WTC11 (cell line): ENCODE measurements around the gene LSM5. TPM values are rescaled to one million over a fixed set of nuclear protein-coding genes. Genes with fewer than 3 reads are reported as not detected.

Source experiments
- ATAC-seq: fragments of 200-7000 bp; cut with Tn5 transposase; 2 replicates; pipeline ENCODE4 v1.10.0; 2021; ENCODE audit warnings: mild to moderate bottlenecking, moderate library complexity
- CTCF ChIA-PET: fragments of 300-600 bp; sonication (Branson Sonifier 250); formaldehyde crosslinking; loops from one replicate; lab custom pipeline; 2021; ENCODE audit warnings: antibody characterized with exemption; lab: Charles Lee
- POLR2A ChIA-PET: fragments of 350-600 bp; sonication (Branson Sonifier 250); formaldehyde crosslinking; loops from one replicate; lab custom pipeline; 2021; ENCODE audit warnings: antibody characterized with exemption; lab: Charles Lee
- DNase-seq: peaks from one replicate; pipeline ENCODE4 v3.0.0; 2021; ENCODE audit warnings: low spot score
- H3K27ac Mint-ChIP-seq: 2 replicates; pipeline ENCODE4 v1.8.0; 2021; ENCODE audit warnings: mixed read lengths
- H3K27me3 Mint-ChIP-seq: 2 replicates; pipeline ENCODE4 v1.8.0; 2021; ENCODE audit warnings: low read depth, mild to moderate bottlenecking, moderate library complexity, mixed read lengths
- H3K36me3 Mint-ChIP-seq: 2 replicates; pipeline ENCODE4 v1.8.0; 2021; ENCODE audit warnings: mixed read lengths
- H3K4me1 Mint-ChIP-seq: 2 replicates; pipeline ENCODE4 v1.8.0; 2022; ENCODE audit warnings: mixed read lengths
- H3K4me3 Mint-ChIP-seq: 2 replicates; pipeline ENCODE4 v1.8.0; 2021; ENCODE audit warnings: mild to moderate bottlenecking, moderate library complexity, mixed read lengths
- H3K9me3 Mint-ChIP-seq: 2 replicates; pipeline ENCODE4 v1.8.0; 2021; ENCODE audit warnings: mixed read lengths
- CBFB ChIP-seq: sonication (generic); formaldehyde crosslinking; IDR thresholded peaks from 2 replicates; pipeline ENCODE4 v1.8.1; 2022; ENCODE audit warnings: mild to moderate bottlenecking, low read depth, missing genetic modification reagents
- CDX4 ChIP-seq: fragments of 250-450 bp; sonication (Bioruptor Pico); IDR thresholded peaks from 2 replicates; pipeline ENCODE4 v1.9.0; 2021; ENCODE audit warnings: moderate library complexity, mild to moderate bottlenecking, inconsistent platforms, borderline replicate concordance
- E2F4 ChIP-seq: sonication (generic); formaldehyde crosslinking; IDR thresholded peaks from 2 replicates; pipeline ENCODE4 v1.8.1; 2022; ENCODE audit warnings: low read depth, mild to moderate bottlenecking, moderate library complexity, missing genetic modification reagents, borderline replicate concordance
- ELF4 ChIP-seq: sonication (generic); formaldehyde crosslinking; IDR thresholded peaks from 2 replicates; pipeline ENCODE4 v1.8.1; 2022; ENCODE audit warnings: low read depth, mild to moderate bottlenecking, moderate library complexity, missing genetic modification reagents
- ERG ChIP-seq: fragments of 250-450 bp; sonication (Bioruptor Pico); IDR thresholded peaks from 2 replicates; pipeline ENCODE4 v1.8.0; 2021; ENCODE audit warnings: mild to moderate bottlenecking
- FOXP1 ChIP-seq: sonication (generic); formaldehyde crosslinking; IDR thresholded peaks from 2 replicates; pipeline ENCODE4 v1.8.0; 2022; ENCODE audit warnings: missing genetic modification reagents, mild to moderate bottlenecking, moderate library complexity, borderline replicate concordance
- GRHL2 ChIP-seq: fragments of 250-450 bp; sonication (Bioruptor Pico); IDR thresholded peaks from 2 replicates; pipeline ENCODE4 v1.8.0; 2022; ENCODE audit warnings: mild to moderate bottlenecking, moderate library complexity; ENCODE audit not compliant: insufficient replicate concordance, severe bottlenecking
- NFE2L1 ChIP-seq: sonication (generic); formaldehyde crosslinking; IDR thresholded peaks from 2 replicates; pipeline ENCODE4 v1.8.1; 2023; ENCODE audit warnings: missing genetic modification reagents
- NR3C1 ChIP-seq: sonication (generic); formaldehyde crosslinking; conservative IDR thresholded peaks from 2 replicates; pipeline ENCODE4 v1.8.1; 2023; ENCODE audit warnings: low read depth, mild to moderate bottlenecking, missing genetic modification reagents
- OVOL2 ChIP-seq: fragments of 250-450 bp; sonication (Bioruptor Pico); IDR thresholded peaks from 2 replicates; pipeline ENCODE4 v1.9.0; 2021; ENCODE audit warnings: mild to moderate bottlenecking, borderline replicate concordance
- SMAD4 ChIP-seq: sonication (generic); formaldehyde crosslinking; IDR thresholded peaks from 2 replicates; pipeline ENCODE4 v1.8.0; 2022; ENCODE audit warnings: mild to moderate bottlenecking, missing genetic modification reagents
- TCF7 ChIP-seq: sonication (generic); formaldehyde crosslinking; IDR thresholded peaks from 2 replicates; pipeline ENCODE4 v1.8.0; 2022; ENCODE audit warnings: mild to moderate bottlenecking, low read depth, missing genetic modification reagents, moderate library complexity
- USF2 ChIP-seq: sonication (generic); formaldehyde crosslinking; IDR thresholded peaks from 2 replicates; pipeline ENCODE4 v1.8.1; 2023; ENCODE audit warnings: mild to moderate bottlenecking, missing genetic modification reagents, moderate library complexity
- ZBTB43 ChIP-seq: sonication (generic); formaldehyde crosslinking; IDR thresholded peaks from 2 replicates; pipeline ENCODE4 v1.8.1; 2023; ENCODE audit warnings: mild to moderate bottlenecking, missing genetic modification reagents
- ZMAT4 ChIP-seq: fragments of 250-450 bp; sonication (Bioruptor Pico); IDR thresholded peaks from 2 replicates; pipeline ENCODE4 v1.9.0; 2021; ENCODE audit warnings: mild to moderate bottlenecking
- ZNF532 ChIP-seq: fragments of 250-450 bp; sonication (Bioruptor Pico); IDR thresholded peaks from 2 replicates; pipeline ENCODE4 v1.9.0; 2021; ENCODE audit warnings: mild to moderate bottlenecking, borderline replicate concordance
- total RNA-seq: library from RNA; stranded (reverse); gene quantifications from 3 replicates; pipeline ENCODE4 v1.2.3, GENCODE V29; 2021

Gene LSM5
- total RNA-seq, 1 experiment from 2014 or later: 89.5 TPM

GRCh38 chr7:32447218-32447617 lies 43.0 kb downstream of the LSM5 start (continued):
- TF ChIP-seq ERG (CRISPR knock-in tag) (no peak), ZNF532 (CRISPR knock-in tag) (no peak), USF2 (CRISPR knock-in tag) (no peak), SMAD4 (CRISPR knock-in tag) (no peak), NR3C1 (CRISPR knock-in tag) (no peak), GRHL2 (CRISPR knock-in tag) (no peak), CBFB (no peak)

- H3K27me3 Mint-ChIP-seq: peaks cover 10% of the 10 kb centered on the region
- no peak overlapping the region for H3K27ac Mint-ChIP-seq
- DNase-seq (no peak), ATAC-seq (no peak)
- no peaks in the 10 kb centered on the region for H3K36me3 Mint-ChIP-seq
- TF ChIP-seq ZNF532 (CRISPR knock-in tag) (no peak), OVOL2 (no peak), CDX4 (no peak), ELF4 (CRISPR knock-in tag) (no peak), FOXP1 (no peak), ZBTB43 (CRISPR knock-in tag) (no peak), ZMAT4 (CRISPR knock-in tag) (no peak), NFE2L1 (CRISPR knock-in tag) (no peak), GRHL2 (CRISPR knock-in tag) (no peak), TCF7 (CRISPR knock-in tag) (no peak), E2F4 (CRISPR knock-in tag) (no peak), ERG (CRISPR knock-in tag) (no peak)
- H3K4me1 Mint-ChIP-seq: no peaks in the 10 kb centered on the region
- ChIA-PET CTCF (no interaction called here), POLR2A (interaction anchor here (1.0 kb wide), 1 partner anchor 9 kb away, joined by 4 read pairs; no protein-coding TSS in a partner anchor)
- H3K9me3 Mint-ChIP-seq: no peaks in the 10 kb centered on the region
- H3K4me3 Mint-ChIP-seq: no peak overlapping the region
Observed at GRCh38 chr7:32436146-32436928, 53.8 kb downstream of the LSM5 start.
